ENCODE results near the gene SRRM4.
A peak's percentile ranks its signal among the peaks of the same experiment; 100 is the strongest.

The SRRM4 gene

DNA sequence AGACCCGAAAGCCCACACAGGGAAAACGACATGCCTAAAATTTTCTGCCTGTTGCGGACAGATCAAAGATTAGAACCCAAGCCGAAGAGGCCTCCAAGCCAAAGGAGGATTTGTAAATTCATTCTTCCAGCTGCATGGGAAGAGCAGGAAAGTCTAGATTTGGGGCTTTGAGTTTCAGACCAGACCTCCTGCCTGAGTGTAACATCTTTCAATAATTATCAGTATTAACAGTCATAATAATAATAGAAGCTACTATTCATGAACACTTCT is 195.7 kb downstream of the SRRM4 start:
- TF ChIP-seq ZFX (IDR thresholded peaks at IDR 0.05; ENCODE audit: borderline replicate concordance), result no peak
- TF ChIP-seq, protein P1, sequence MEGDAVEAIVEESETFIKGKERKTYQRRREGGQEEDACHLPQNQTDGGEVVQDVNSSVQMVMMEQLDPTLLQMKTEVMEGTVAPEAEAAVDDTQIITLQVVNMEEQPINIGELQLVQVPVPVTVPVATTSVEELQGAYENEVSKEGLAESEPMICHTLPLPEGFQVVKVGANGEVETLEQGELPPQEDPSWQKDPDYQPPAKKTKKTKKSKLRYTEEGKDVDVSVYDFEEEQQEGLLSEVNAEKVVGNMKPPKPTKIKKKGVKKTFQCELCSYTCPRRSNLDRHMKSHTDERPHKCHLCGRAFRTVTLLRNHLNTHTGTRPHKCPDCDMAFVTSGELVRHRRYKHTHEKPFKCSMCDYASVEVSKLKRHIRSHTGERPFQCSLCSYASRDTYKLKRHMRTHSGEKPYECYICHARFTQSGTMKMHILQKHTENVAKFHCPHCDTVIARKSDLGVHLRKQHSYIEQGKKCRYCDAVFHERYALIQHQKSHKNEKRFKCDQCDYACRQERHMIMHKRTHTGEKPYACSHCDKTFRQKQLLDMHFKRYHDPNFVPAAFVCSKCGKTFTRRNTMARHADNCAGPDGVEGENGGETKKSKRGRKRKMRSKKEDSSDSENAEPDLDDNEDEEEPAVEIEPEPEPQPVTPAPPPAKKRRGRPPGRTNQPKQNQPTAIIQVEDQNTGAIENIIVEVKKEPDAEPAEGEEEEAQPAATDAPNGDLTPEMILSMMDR (IDR thresholded peaks at IDR 0.05), result no peak
- H3K27ac ChIP-seq, result no peak overlapping the region

DNA sequence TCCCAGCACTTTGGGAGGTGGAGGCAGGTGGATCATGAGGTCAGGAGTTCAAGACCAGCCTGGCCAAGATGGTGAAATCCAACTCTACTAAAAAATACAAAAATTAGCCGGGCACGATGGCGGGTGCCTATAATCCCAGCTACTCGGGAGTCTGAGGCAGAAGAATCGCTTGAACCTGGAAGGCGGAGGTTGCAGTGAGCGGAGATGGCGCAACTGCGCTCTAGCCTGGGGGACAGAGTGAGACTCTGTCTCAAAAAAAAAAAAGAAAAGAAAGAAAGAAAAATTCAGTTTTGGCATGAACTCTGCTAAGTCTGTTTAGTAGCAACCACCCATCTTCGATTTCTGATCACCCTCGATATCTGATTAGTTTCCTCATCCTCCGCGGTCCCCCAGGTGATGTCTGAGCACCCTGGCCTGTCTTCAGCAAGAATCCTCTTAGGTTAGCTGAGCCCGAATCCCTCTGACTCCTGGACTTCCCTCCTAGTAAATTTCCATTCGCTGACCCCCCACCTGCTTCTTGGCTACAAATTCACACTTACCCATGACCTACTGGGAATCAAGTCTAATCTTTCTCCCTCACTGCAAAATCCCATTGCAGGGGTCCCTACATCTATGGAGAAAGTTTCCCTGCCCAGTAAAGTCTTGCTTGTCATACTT is 196.5 kb downstream of the SRRM4 start:
- TF ChIP-seq, protein P1 (IDR thresholded peaks at IDR 0.05), result no peak
- no peak for TF ChIP-seq ZFX (IDR thresholded peaks at IDR 0.05; ENCODE audit: borderline replicate concordance)

DNA sequence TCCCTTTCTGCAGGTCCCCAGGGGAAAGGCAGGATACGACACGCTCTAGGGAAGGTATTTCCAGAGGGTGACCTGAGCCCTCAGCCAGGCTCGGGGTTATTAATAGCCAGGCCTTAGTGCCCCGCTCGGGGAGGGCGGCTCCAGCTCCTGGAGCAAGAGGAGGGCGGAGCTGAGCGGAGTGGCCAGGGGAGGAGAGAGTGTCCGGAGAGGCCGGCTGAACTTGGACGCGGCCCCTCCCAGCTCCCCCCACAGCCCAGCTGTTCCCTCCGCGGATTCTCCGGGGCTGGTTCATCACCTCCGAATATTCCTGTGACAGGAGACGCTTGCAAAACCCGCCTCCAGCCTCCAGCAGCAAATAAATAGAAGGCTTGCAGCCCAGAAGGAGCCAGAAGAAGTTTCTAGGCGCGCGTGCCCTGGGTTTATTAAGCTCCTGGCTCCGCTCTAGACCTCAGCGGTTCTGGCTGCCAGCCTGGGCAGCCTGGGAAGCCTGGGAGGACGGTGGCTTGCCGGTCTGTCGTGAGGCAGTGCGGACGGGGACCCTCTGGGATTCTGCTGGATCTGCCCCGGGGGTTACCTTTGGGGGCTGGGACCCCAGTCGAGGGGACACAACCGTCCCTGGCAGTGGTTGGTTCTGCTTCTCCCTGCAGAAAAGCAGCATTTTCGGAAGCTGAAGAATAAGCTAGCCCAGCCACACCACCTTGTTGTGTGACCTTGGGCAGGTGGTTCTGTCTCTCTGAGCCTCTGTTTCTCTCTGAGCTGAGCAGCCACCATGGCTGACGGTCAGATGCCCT is 197.4 kb downstream of the SRRM4 start, which contains the start of gene HSPB8:
HSPB8 (plus strand) TSS at position 388 of the 791 bp plus-strand sequence; CDS start at position 770, 382 bp downstream.
- no peak for TF ChIP-seq ZFX (IDR thresholded peaks at IDR 0.05; ENCODE audit: borderline replicate concordance)
- TF ChIP-seq, protein P1 (IDR thresholded peaks at IDR 0.05), result no peak
- peak within 1 kb of the TSS; percentile 55 for H3K27ac ChIP-seq

More for the DNA sequence above, 196.5 kb downstream of the SRRM4 start:
- H3K27ac ChIP-seq, result no peak overlapping the region

DNA sequence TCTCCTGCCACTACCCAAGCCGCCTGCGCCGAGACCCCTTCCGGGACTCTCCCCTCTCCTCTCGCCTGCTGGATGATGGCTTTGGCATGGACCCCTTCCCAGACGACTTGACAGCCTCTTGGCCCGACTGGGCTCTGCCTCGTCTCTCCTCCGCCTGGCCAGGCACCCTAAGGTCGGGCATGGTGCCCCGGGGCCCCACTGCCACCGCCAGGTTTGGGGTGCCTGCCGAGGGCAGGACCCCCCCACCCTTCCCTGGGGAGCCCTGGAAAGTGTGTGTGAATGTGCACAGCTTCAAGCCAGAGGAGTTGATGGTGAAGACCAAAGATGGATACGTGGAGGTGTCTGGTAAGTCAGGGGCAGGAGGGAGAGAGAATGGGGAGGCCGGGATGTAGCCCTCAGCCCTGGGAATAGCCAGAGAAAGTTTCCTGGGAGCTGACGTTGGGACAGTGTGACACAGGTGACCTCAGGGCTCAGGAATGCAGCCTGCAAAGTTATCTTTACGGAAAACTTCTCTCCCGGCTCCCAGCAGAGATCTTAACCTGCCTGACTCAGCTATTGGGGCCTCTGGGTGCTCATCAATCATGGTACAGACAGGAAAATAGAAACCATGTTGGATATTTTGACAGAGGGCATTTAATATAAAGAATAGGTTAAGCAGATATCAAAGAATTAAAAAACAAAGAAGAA is 198.1 kb downstream of the SRRM4 start:
- TF ChIP-seq, protein P1 (IDR thresholded peaks at IDR 0.05), result no peak
- no peak for TF ChIP-seq ZFX (IDR thresholded peaks at IDR 0.05; ENCODE audit: borderline replicate concordance)
- H3K27ac ChIP-seq, result peak overlapping the region; percentile 55

DNA sequence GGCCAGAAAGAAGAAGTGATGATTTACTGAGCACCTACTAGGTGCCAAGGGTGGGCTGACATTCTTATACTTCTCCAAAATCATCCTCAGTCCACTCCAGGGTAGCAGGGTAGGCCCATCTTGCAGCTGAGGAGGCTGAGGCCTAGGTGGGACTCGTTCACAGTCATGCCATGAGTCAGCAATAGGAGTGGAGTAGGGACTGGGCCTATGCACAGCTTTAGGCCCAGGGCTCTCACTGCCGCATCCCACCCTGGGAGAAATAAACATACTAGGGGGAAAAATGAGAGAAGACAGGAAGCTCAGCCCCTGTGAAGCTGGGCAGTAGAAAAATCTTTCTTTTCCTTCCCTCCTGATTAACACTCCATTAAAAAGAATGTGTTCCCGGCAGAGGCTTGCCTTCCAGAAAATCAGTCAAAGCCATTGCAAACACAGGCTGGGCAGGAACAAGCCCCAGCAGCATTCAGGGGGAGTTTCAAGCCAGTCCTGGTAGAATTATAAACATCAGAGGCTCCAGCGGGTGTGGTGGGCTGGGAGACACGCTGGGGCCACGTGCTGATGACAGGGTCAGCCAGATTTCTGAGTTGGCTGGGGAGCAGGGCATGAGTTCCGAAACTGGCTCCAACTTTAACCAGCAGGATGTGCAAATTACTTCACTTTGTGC is 199.2 kb downstream of the SRRM4 start:
- TF ChIP-seq ZFX (IDR thresholded peaks at IDR 0.05; ENCODE audit: borderline replicate concordance), result no peak
- TF ChIP-seq, protein P1 (IDR thresholded peaks at IDR 0.05), result no peak
- no peak overlapping the region for H3K27ac ChIP-seq

DNA sequence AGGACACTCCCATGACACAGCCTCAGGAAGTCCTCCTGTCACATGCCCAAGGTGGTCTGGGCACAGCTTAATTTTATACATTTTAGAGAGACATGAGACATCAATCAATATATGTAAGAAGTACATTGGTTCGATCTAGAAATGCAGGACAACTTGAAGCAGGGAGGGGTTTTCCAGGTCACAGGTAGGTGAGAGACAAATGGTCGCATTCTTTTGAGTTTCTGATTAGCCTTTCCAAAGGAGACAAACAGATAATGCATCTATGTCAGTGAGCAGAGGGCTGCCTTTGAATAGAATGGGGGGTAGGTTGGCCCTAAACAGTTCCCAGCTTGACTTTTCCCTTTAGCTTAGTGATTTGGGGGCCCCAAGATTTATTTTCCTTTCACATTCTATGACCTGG is 199.9 kb downstream of the SRRM4 start:
- TF ChIP-seq, protein P1 (IDR thresholded peaks at IDR 0.05), result no peak
- TF ChIP-seq ZFX (IDR thresholded peaks at IDR 0.05; ENCODE audit: borderline replicate concordance), result no peak
- H3K27ac ChIP-seq, result no peak overlapping the region
